ENCODE data around the gene PCYOX1L. TPM values are rescaled to one million over a fixed set of nuclear protein-coding genes. Genes with fewer than 3 reads are reported as not detected.

The PCYOX1L gene
- total RNA-seq, 1 experiment from 2014 or later: 7.0 TPM

- DNase-seq (ENCODE audit: low read depth, low spot score) (no peak), ATAC-seq (no peak)
- no TSS peak for BruUV-seq (replicated peaks)
- 0 out of 2 replicates have a peak, but pooled peaks cover 3% of the 10 kb centered on the region for H3K4me1 ChIP-seq (ENCODE audit: control insufficient read depth, insufficient read depth, low read length)
- in situ Hi-C loops (cut with HindIII; ENCODE audit: low pct_unique_long_range_greater_than_20kb, low sequenced_read_pairs): no loop called here
- H3K9me3 ChIP-seq (ENCODE audit: control insufficient read depth, insufficient read depth, low read depth, low read length): no peaks in the 10 kb centered on the region
- no peak overlapping the region for H3K4me3 ChIP-seq (ENCODE audit: low read depth in 2 of 2, low read length in 2 of 2)
- ChIA-PET POLR2A (no interaction called here), CTCF (interaction anchor here (0.6 to 1.1 kb wide), 3 partner anchors 12 to 54 kb away, joined by 3 to 5 read pairs (median 3); no protein-coding TSS in a partner anchor)
- no peak overlapping the region for H3K27ac ChIP-seq (ENCODE audit: low read length)
- TF ChIP-seq REST (IDR thresholded peaks at IDR 0.05; ENCODE audit: insufficient read depth in 1 of 2, low read depth in 2 of 2, low read length in 1 of 2) (no peak), TCF7L2 (IDR thresholded peaks at IDR 0.05; ENCODE audit: low read depth, low read length) (no peak)
- H3K27me3 ChIP-seq (ENCODE audit: control insufficient read depth, insufficient read depth, low read length): no peaks in the 10 kb centered on the region
- H3K36me3 ChIP-seq (ENCODE audit: control insufficient read depth, insufficient read depth, low read length): no peaks in the 10 kb centered on the region
- intact Hi-C loops (cut with micrococcal nuclease; ENCODE audit: unreplicated experiment): no loop called here
Measured at GRCh38 chr5:149379818-149380374, 22.1 kb downstream of the PCYOX1L start.

GRCh38 chr5:149380466-149381121 lies 22.7 kb downstream of the PCYOX1L start:
- TF ChIP-seq CTCF (IDR thresholded peaks at IDR 0.05) (no peak), POLR2AphosphoS5 (IDR thresholded peaks at IDR 0.05; ENCODE audit: low read depth, low read length) (no peak), SIN3A (IDR thresholded peaks at IDR 0.05; ENCODE audit: borderline replicate concordance, insufficient read depth, low read depth, low read length) (no peak), TCF7L2 (IDR thresholded peaks at IDR 0.05; ENCODE audit: low read depth, low read length) (no peak), REST (IDR thresholded peaks at IDR 0.05; ENCODE audit: insufficient read depth in 1 of 2, low read depth in 2 of 2, low read length in 1 of 2) (no peak)
- ChIA-PET POLR2A (no interaction called here), CTCF (interaction anchor here (0.6 to 1.1 kb wide), 6 partner anchors 13 to 184 kb away, joined by 3 to 13 read pairs (median 4); no protein-coding TSS in a partner anchor)
- H3K27ac ChIP-seq (ENCODE audit: low read length): no peak overlapping the region
- intact Hi-C loops (cut with micrococcal nuclease; ENCODE audit: unreplicated experiment): no loop called here
- no peaks in the 10 kb centered on the region for H3K9me3 ChIP-seq (ENCODE audit: control insufficient read depth, insufficient read depth, low read depth, low read length)
- BruUV-seq (replicated peaks): no TSS peak
- no peak overlapping the region for H3K4me3 ChIP-seq (ENCODE audit: low read depth in 2 of 2, low read length in 2 of 2)
- no peaks in the 10 kb centered on the region for H3K36me3 ChIP-seq (ENCODE audit: control insufficient read depth, insufficient read depth, low read length)
- DNase-seq (ENCODE audit: low read depth, low spot score) (no peak), ATAC-seq (no peak)
- H3K4me1 ChIP-seq (ENCODE audit: control insufficient read depth, insufficient read depth, low read length): 0 out of 2 replicates have a peak, but pooled peaks cover 3% of the 10 kb centered on the region
- no peaks in the 10 kb centered on the region for H3K27me3 ChIP-seq (ENCODE audit: control insufficient read depth, insufficient read depth, low read length)
- in situ Hi-C loops (cut with HindIII; ENCODE audit: low pct_unique_long_range_greater_than_20kb, low sequenced_read_pairs): no loop called here
